Measurements from ENCODE around the gene SLAIN2. TPM values are rescaled to one million over a fixed set of nuclear protein-coding genes. Genes with fewer than 3 reads are reported as not detected.
A peak's percentile ranks its signal among the peaks of the same experiment; 100 is the strongest.

Gene SLAIN2
- total RNA-seq, 2 experiments from 2014 or later: 46.3 to 47.0 TPM

GRCh38 chr4:48347282-48347921, 6.1 kb downstream of the SLAIN2 start:
- CTCF ChIA-PET: no interaction called here
- no peaks in the 10 kb centered on the region for H3K9me3 Mint-ChIP-seq
- Histone ChIP-seq H3K36me3 (ENCODE audit: insufficient read depth, low read length) (no peaks in the 10 kb centered on the region), H3K4me3 (ENCODE audit: low read length) (no peak overlapping the region), H3K9me3 (ENCODE audit: control insufficient read depth in 1 of 2, insufficient read depth in 1 of 2, low read length in 2 of 2) (no peaks in the 10 kb centered on the region), H3K27me3 (ENCODE audit: control insufficient read depth in 1 of 2, insufficient read depth in 2 of 2, low read length in 2 of 2) (no peaks in the 10 kb centered on the region), H3K4me1 (ENCODE audit: insufficient read depth, low read length) (peaks cover 20% of the 10 kb centered on the region), H3K27ac (ENCODE audit: low read depth in 1 of 2, low read length in 2 of 2) (no peak overlapping the region)
- H3K27ac Mint-ChIP-seq: no peak overlapping the region
- peak overlapping the region; percentile 57 for H3K4me3 Mint-ChIP-seq
- H3K36me3 Mint-ChIP-seq (ENCODE audit: low read depth): peaks cover 6% of the 10 kb centered on the region
- ATAC-seq (ENCODE audit: poor library complexity): no peak
- no peak for TF ChIP-seq CTCF (IDR thresholded peaks at IDR 0.05)
- H3K4me1 Mint-ChIP-seq (ENCODE audit: low read depth): peaks cover 93% of the 10 kb centered on the region
- no peaks in the 10 kb centered on the region for H3K27me3 Mint-ChIP-seq
- intact Hi-C loops (cut with DNase I, micrococcal nuclease): loop anchor here (10.0 kb wide), 3 partner anchors 213 to 557 kb away; partner anchors contain the start of genes FRYL (in 1 of the 2), OCIAD2 (in 1 of the 2) and TXK (in 1 of the 2)
- no peak for DNase-seq
- POLR2A ChIA-PET: no interaction called here

GRCh38 chr4:48350871-48351270, 9.5 kb downstream of the SLAIN2 start:
- H3K27ac ChIP-seq (ENCODE audit: low read depth in 1 of 2, low read length in 2 of 2): no peak overlapping the region
- H3K4me1 ChIP-seq (ENCODE audit: insufficient read depth, low read length): peaks cover 16% of the 10 kb centered on the region
- DNase-seq: no peak
- Mint-ChIP-seq H3K4me3 (no peak overlapping the region), H3K27ac (no peak overlapping the region), H3K27me3 (no peaks in the 10 kb centered on the region), H3K4me1 (ENCODE audit: low read depth) (peaks cover 85% of the 10 kb centered on the region), H3K9me3 (no peaks in the 10 kb centered on the region), H3K36me3 (ENCODE audit: low read depth) (peaks cover 5% of the 10 kb centered on the region)
- CTCF ChIA-PET: interaction anchor here (1.0 kb wide), 1 partner anchor 18 kb away, joined by 4 read pairs; no protein-coding TSS in a partner anchor
- POLR2A ChIA-PET: interaction anchor here (2.9 kb wide), 1 partner anchor 9 kb away, joined by 10 read pairs; the partner anchor contains the start of gene SLAIN2
- intact Hi-C loops (cut with DNase I, micrococcal nuclease): no loop called here
- no peak overlapping the region for H3K4me3 ChIP-seq (ENCODE audit: low read length)
- H3K27me3 ChIP-seq (ENCODE audit: control insufficient read depth in 1 of 2, insufficient read depth in 2 of 2, low read length in 2 of 2): no peaks in the 10 kb centered on the region
- ATAC-seq (ENCODE audit: poor library complexity): no peak
- no peaks in the 10 kb centered on the region for H3K9me3 ChIP-seq (ENCODE audit: control insufficient read depth in 1 of 2, insufficient read depth in 1 of 2, low read length in 2 of 2)
- no peaks in the 10 kb centered on the region for H3K36me3 ChIP-seq (ENCODE audit: insufficient read depth, low read length)
- no peak for TF ChIP-seq CTCF (IDR thresholded peaks at IDR 0.05)

GRCh38 chr4:48352793-48353192, 11.5 kb downstream of the SLAIN2 start:
- Histone ChIP-seq H3K27ac (ENCODE audit: low read depth in 1 of 2, low read length in 2 of 2) (no peak overlapping the region), H3K9me3 (ENCODE audit: control insufficient read depth in 1 of 2, insufficient read depth in 1 of 2, low read length in 2 of 2) (no peaks in the 10 kb centered on the region), H3K4me3 (ENCODE audit: low read length) (no peak overlapping the region), H3K27me3 (ENCODE audit: control insufficient read depth in 1 of 2, insufficient read depth in 2 of 2, low read length in 2 of 2) (no peaks in the 10 kb centered on the region), H3K4me1 (ENCODE audit: insufficient read depth, low read length) (peaks cover 8% of the 10 kb centered on the region), H3K36me3 (ENCODE audit: insufficient read depth, low read length) (peaks cover 1% of the 10 kb centered on the region)
- Mint-ChIP-seq H3K27ac (no peak overlapping the region), H3K4me1 (ENCODE audit: low read depth) (peaks cover 69% of the 10 kb centered on the region), H3K4me3 (no peak overlapping the region), H3K36me3 (ENCODE audit: low read depth) (peaks cover 10% of the 10 kb centered on the region), H3K9me3 (no peaks in the 10 kb centered on the region), H3K27me3 (no peaks in the 10 kb centered on the region)
- CTCF ChIA-PET: interaction anchor here (2.4 kb wide), 1 partner anchor 9 kb away, joined by 5 read pairs; no protein-coding TSS in a partner anchor
- no peak for TF ChIP-seq CTCF (IDR thresholded peaks at IDR 0.05)
- DNase-seq (no peak), ATAC-seq (ENCODE audit: poor library complexity) (no peak)
- intact Hi-C loops (cut with DNase I, micrococcal nuclease): no loop called here
- POLR2A ChIA-PET: interaction anchor here (1.7 kb wide), 1 partner anchor 11 kb away, joined by 5 read pairs; no protein-coding TSS in a partner anchor
